H1 (cell line): Measurements from ENCODE around the gene UNK. TPM values are rescaled to one million over a fixed set of nuclear protein-coding genes. Genes with fewer than 3 reads are reported as not detected.

Experiments
- CTCF ChIA-PET: fragments of 300-600 bp; sonication (Branson Sonifier 250); formaldehyde crosslinking; loops from one replicate; lab custom pipeline; 2021; ENCODE audit not compliant: partially characterized antibody; lab: Charles Lee
- POLR2A ChIA-PET: fragments of 300-600 bp; sonication (Branson Sonifier 250); formaldehyde crosslinking; loops from one replicate; lab custom pipeline; 2021; ENCODE audit warnings: inconsistent platforms; ENCODE audit not compliant: partially characterized antibody; lab: Charles Lee
- DNase-seq, 2 experiments: peaks; one replicate each; pipeline versions ENCODE4 v3.0.0 to v3.0.0-alpha.2; 2010 to 2022; ENCODE audit warnings: low spot score in 2 of 2, low read depth in 1 of 2, mixed read lengths in 1 of 2
- FAIRE-seq: peaks from 2 replicates; lab custom pipeline; 2011; peaks lifted over from hg19 to GRCh38; lab: Jason Lieb, UNC
- H2AFZ ChIP-seq: 2 replicates; pipeline ENCODE4 v1.8.1; 2012; ENCODE audit warnings: low read length, inconsistent platforms
- H2AK5ac ChIP-seq: 2 replicates; pipeline ENCODE4 v1.6.1; 2013; ENCODE audit warnings: low read depth, low read length
- H2BK120ac ChIP-seq: replicated peaks from 2 replicates; pipeline ENCODE3; 2013; ENCODE audit warnings: low read depth, low read length, inconsistent platforms
- H2BK12ac ChIP-seq: 2 replicates; pipeline ENCODE4 v1.6.1; 2013; ENCODE audit warnings: low read depth, low read length
- H2BK15ac ChIP-seq: 2 replicates; pipeline ENCODE4 v1.6.1; 2013; ENCODE audit warnings: low read length
- H2BK20ac ChIP-seq: 2 replicates; pipeline ENCODE4 v1.6.1; 2013; ENCODE audit warnings: low read length
- H2BK5ac ChIP-seq: 2 replicates; pipeline ENCODE4 v1.6.1; 2013; ENCODE audit warnings: low read depth, low read length
- H3K14ac ChIP-seq: 2 replicates; pipeline ENCODE4 v1.6.1; 2013; ENCODE audit warnings: inconsistent platforms; ENCODE audit not compliant: insufficient read length
- H3K18ac ChIP-seq: 2 replicates; pipeline ENCODE4 v1.6.1; 2013; ENCODE audit warnings: low read length; ENCODE audit errors: extremely low read depth
- H3K23ac ChIP-seq: 2 replicates; pipeline ENCODE4 v1.6.1; 2013; ENCODE audit warnings: inconsistent platforms; ENCODE audit not compliant: insufficient read length
- H3K23me2 ChIP-seq: 2 replicates; pipeline ENCODE4 v1.6.1; 2013; ENCODE audit warnings: low read depth, low read length
- H3K27ac ChIP-seq: 2 replicates; pipeline ENCODE4 v1.6.1; 2011; ENCODE audit warnings: low read depth, low read length, inconsistent platforms
- H3K27me3 ChIP-seq, 4 experiments: replicated peaks in 1 of 4; 1 replicate in 1 of 4; 2 replicates in 3 of 4; pipeline versions ENCODE4 v1.6.1 to v1.8.1; 2011 to 2013; ENCODE audit warnings: low read length in 3 of 4, mild to moderate bottlenecking in 3 of 4, inconsistent platforms in 2 of 4, mixed read lengths in 2 of 4, moderate library complexity in 1 of 4; ENCODE audit not compliant: control insufficient read depth in 3 of 4, insufficient read depth in 3 of 4; ENCODE audit errors: extremely low read depth in 1 of 4
- H3K36me3 ChIP-seq, 4 experiments: 2 replicates each; pipeline versions ENCODE4 v1.6.1 to v1.8.1; 2011 to 2013; ENCODE audit warnings: mild to moderate bottlenecking in 4 of 4, low read length in 3 of 4, moderate library complexity in 2 of 4, control low read depth in 1 of 4, inconsistent platforms in 1 of 4; ENCODE audit not compliant: insufficient read depth in 4 of 4, control insufficient read depth in 2 of 4
- H3K4ac ChIP-seq: replicated peaks from 2 replicates; pipeline ENCODE3; 2013; ENCODE audit warnings: low read length, low read depth, mixed read lengths, inconsistent platforms; ENCODE audit not compliant: insufficient read length
- H3K4me1 ChIP-seq, 4 experiments: replicated peaks in 1 of 4; 1 replicate in 1 of 4; 2 replicates in 3 of 4; pipeline versions ENCODE4 v1.6.1 to v1.8.1; 2011 to 2013; ENCODE audit warnings: low read length in 3 of 4, inconsistent platforms in 2 of 4, mixed read lengths in 1 of 4; ENCODE audit not compliant: insufficient read depth in 4 of 4, control insufficient read depth in 3 of 4
- H3K4me2 ChIP-seq, 2 experiments: 2 replicates each; pipeline versions ENCODE4 v1.6.1 to v1.8.1; 2011 to 2013; ENCODE audit warnings: low read depth in 2 of 2, low read length in 2 of 2, control low read depth in 1 of 2, inconsistent platforms in 1 of 2, mild to moderate bottlenecking in 1 of 2; ENCODE audit not compliant: insufficient read depth in 1 of 2
- H3K4me3 ChIP-seq, 4 experiments: fragments of 200-600, 300-600 bp in 1 of 4; sonication (generic), shearing (Covaris generic), sonication (Bioruptor Twin) in 1 of 4; 2 replicates each; pipeline versions ENCODE4 v1.5.1 to v1.8.1; 2011 to 2016; ENCODE audit warnings: low read length in 4 of 4, low read depth in 3 of 4, control low read depth in 2 of 4, inconsistent platforms in 2 of 4, mild to moderate bottlenecking in 2 of 4, mixed read lengths in 1 of 4, moderate library complexity in 1 of 4; ENCODE audit not compliant: insufficient read depth in 2 of 4; ENCODE audit errors: extremely low read depth in 1 of 4
- H3K56ac ChIP-seq: replicated peaks from 2 replicates; pipeline ENCODE3; 2013; ENCODE audit warnings: low read depth, mild to moderate bottlenecking, mixed read lengths, low read length, inconsistent platforms; ENCODE audit not compliant: insufficient read length
- H3K79me1 ChIP-seq: 2 replicates; pipeline ENCODE4 v1.6.1; 2013; ENCODE audit warnings: low read depth, low read length, control low read depth
- H3K79me2 ChIP-seq, 2 experiments: 2 replicates each; pipeline versions ENCODE4 v1.6.1 to v1.8.1; 2012 to 2013; ENCODE audit warnings: low read length in 2 of 2, mild to moderate bottlenecking in 2 of 2, inconsistent platforms in 1 of 2; ENCODE audit not compliant: insufficient read depth in 2 of 2, control insufficient read depth in 1 of 2
- H3K9ac ChIP-seq, 4 experiments: replicated peaks in 1 of 4; 1 replicate in 1 of 4; 2 replicates in 3 of 4; pipeline versions ENCODE4 v1.6.1 to v1.8.1; 2011 to 2013; ENCODE audit warnings: low read depth in 3 of 4, low read length in 3 of 4, control low read depth in 2 of 4, mild to moderate bottlenecking in 2 of 4, moderate library complexity in 2 of 4, inconsistent platforms in 1 of 4; ENCODE audit errors: extremely low read depth in 1 of 4
- H3K9me3 ChIP-seq, 2 experiments: 2 replicates each; pipeline versions ENCODE4 v1.6.1 to v1.8.1; 2012 to 2013; ENCODE audit warnings: mild to moderate bottlenecking in 2 of 2, moderate library complexity in 2 of 2, control low read depth in 1 of 2, inconsistent platforms in 1 of 2, low read depth in 1 of 2, low read length in 1 of 2, mixed read lengths in 1 of 2; ENCODE audit not compliant: insufficient read depth in 2 of 2
- H4K20me1 ChIP-seq, 2 experiments: replicated peaks in 1 of 2; 2 replicates each; pipeline versions ENCODE3 to v1.8.1; 2011 to 2013; ENCODE audit warnings: inconsistent platforms in 2 of 2, low read length in 2 of 2, mild to moderate bottlenecking in 1 of 2; ENCODE audit not compliant: insufficient read depth in 2 of 2, control insufficient read depth in 1 of 2
- H4K5ac ChIP-seq: 2 replicates; pipeline ENCODE4 v1.6.1; 2013; ENCODE audit warnings: low read length, low read depth, mixed read lengths, inconsistent platforms; ENCODE audit not compliant: insufficient read length
- H4K8ac ChIP-seq: 2 replicates; pipeline ENCODE4 v1.8.0; 2013; ENCODE audit warnings: mild to moderate bottlenecking, moderate library complexity, low read length, inconsistent platforms; ENCODE audit not compliant: insufficient read depth; ENCODE audit errors: extremely low read depth
- H4K91ac ChIP-seq: replicated peaks from 2 replicates; pipeline ENCODE3; 2013; ENCODE audit warnings: low read length, mixed read lengths, inconsistent platforms; ENCODE audit not compliant: insufficient read length
- E2F6 ChIP-seq: IDR thresholded peaks from 2 replicates; pipeline ENCODE4 v1.6.1; 2012; ENCODE audit warnings: inconsistent platforms
- POLR2AphosphoS5 ChIP-seq: IDR thresholded peaks from 2 replicates; pipeline ENCODE4 v1.6.1; 2011; ENCODE audit warnings: low read depth, low read length
- WGBS, 2 experiments: shearing (Covaris generic) in 1 of 2; methylation state at CpG; one replicate each; pipeline versions ENCODE4 v1.1.6 to v1.1.7; 2013 to 2015; ENCODE audit warnings: low lambda C conversion rate in 2 of 2, mixed read lengths in 2 of 2, inconsistent platforms in 1 of 2, low coverage in 1 of 2, missing lambda C conversion rate in 1 of 2; ENCODE audit not compliant: insufficient replicate concordance in 2 of 2, insufficient coverage in 1 of 2, insufficient read length in 1 of 2; ENCODE audit errors: extremely low coverage in 1 of 2, missing lambda C conversion rate in 1 of 2; 5-methylcytosine and 5-hydroxymethylcytosine counted together
- polyA plus RNA-seq, 7 experiments: library from polyadenylated mRNA; depleted of rRNA in 3 of 7; stranded (reverse) in 5 of 7; unstranded in 2 of 7; fragments of >200 nt in 5 of 7; fragments of 200-250 nt in 2 of 7; gene quantifications; 1 replicate in 5 of 7; 2 replicates in 1 of 7; 4 replicates in 1 of 7; pipeline versions ENCODE4 v1.2.1 to v1.2.3, GENCODE V29; 2011 to 2013; ENCODE audit warnings: missing spikeins in 2 of 7, mixed read lengths in 2 of 7
- total RNA-seq: library from RNA; stranded (reverse); fragmentation: NEBNext Ultra II Directional; extraction: Animal tissue kit (Norgen Biotek cat#: 25700); gene quantifications from 2 replicates; pipeline ENCODE4 v1.2.1, GENCODE V29; 2021

UNK gene
- total and polyA plus RNA-seq, 2 of the 8 experiments (the other 6 are each of a cell fraction or from before 2014, with no cell fraction given): 24.2 to 33.3 TPM

DNA sequence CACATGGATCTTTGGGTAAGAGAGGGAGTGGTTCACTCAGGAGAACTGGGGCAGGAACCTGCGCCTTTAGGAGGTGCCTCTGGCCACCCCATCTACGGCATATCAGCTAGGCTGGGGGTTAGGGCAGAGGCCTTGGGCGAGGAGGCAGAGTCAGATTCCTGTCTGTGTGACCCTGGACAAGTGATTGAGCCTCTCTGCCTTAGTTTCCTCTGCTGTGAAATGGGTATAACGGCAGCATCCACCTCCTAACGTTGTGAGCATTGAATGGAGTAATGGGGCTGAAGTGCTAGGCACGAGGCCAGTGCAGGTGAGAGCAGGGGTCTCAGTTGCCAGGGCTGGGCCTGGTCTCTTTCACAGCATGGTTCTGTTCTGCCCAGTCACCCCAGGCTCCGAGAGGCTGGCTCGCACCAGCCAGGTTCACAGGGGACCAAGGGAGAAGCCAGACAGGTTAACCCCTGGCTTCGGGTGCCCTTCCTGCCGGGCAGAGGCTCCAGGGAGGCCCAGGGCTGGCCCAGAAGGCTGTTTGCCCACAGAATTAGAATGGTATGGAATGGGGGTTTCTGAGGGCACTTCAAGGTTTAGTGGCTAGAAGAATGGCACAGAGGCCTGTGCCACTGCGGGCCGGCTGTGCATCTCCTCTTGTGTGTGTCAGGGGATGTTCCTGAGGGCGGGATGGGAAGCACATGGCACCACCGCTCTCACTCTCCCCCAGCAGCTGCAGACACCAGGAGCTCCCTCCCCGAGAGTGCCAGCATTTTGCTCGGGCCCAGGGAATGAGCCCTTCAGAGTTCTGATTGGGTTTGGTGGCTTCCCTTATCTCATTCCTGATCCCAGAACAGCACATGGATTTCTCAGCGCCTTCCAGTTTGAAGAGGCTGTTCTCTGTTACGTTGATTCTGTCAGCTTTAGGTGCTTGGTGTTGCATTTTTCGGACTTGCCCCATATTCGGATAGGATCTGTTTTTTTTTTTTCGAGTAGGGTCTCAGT is 35.8 kb downstream of the UNK start:
- Histone ChIP-seq H2BK5ac (no peak overlapping the region), H3K23ac (no peak overlapping the region), H2BK20ac (no peak overlapping the region), H3K9ac (no peak overlapping the region), H2BK120ac (no peak overlapping the region), H3K18ac (no peak overlapping the region), H4K8ac (no peak overlapping the region), H3K14ac (no peak overlapping the region), H4K91ac (no peak overlapping the region), H3K56ac (no peak overlapping the region), H3K4ac (no peak overlapping the region), H2AK5ac (no peak overlapping the region), H3K4me2 (no peak overlapping the region), H2AFZ (no peak overlapping the region), H3K23me2 (no peaks in the 10 kb centered on the region), H2BK15ac (no peak overlapping the region), H3K36me3 (peaks cover 22 to 65% (median 50%) of the 10 kb centered on the region in 4 experiments), H2BK12ac (no peak overlapping the region), H3K4me1 (no peaks in the 10 kb centered on the region), H3K79me2 (no peaks in the 10 kb centered on the region), H3K4me3 (no peak overlapping the region), H3K9me3 (no peaks in the 10 kb centered on the region), H4K20me1 (peaks cover 0 to 6% of the 10 kb centered on the region in 2 experiments), H3K27me3 (no peaks in the 10 kb centered on the region), H3K27ac (no peak overlapping the region), H3K79me1 (no peaks in the 10 kb centered on the region), H4K5ac (no peak overlapping the region)
- no peak for FAIRE-seq
- ChIA-PET POLR2A (interaction anchor here (5.0 to 16.0 kb wide), 3 partner anchors 7 to 44 kb away, joined by 36 to 216 read pairs (median 64); partner anchors contain the start of gene UNK), CTCF (interaction anchor here (0.6 to 21.9 kb wide), 5 partner anchors 7 to 32 kb away, joined by 3 to 563 read pairs (median 9); partner anchors contain the start of genes UNC13D and WBP2)
- no peak for DNase-seq
- WGBS, 2 experiments: 82% methylated on average over 21 of the region's 21 CpGs; no CpG with 5 or more reads in 1 of the 2 experiments
- TF ChIP-seq E2F6: no peak
- no peak for TF ChIP-seq POLR2AphosphoS5
